ENCODE results near the gene MPPE1.
A peak's percentile ranks its signal among the peaks of the same experiment; 100 is the strongest.
"Not testable (repeated sequence)": the region's sequence is repeated elsewhere in the genome, so short reads cannot be mapped to it uniquely, and the experiment has no call there.

The MPPE1 gene

DNA sequence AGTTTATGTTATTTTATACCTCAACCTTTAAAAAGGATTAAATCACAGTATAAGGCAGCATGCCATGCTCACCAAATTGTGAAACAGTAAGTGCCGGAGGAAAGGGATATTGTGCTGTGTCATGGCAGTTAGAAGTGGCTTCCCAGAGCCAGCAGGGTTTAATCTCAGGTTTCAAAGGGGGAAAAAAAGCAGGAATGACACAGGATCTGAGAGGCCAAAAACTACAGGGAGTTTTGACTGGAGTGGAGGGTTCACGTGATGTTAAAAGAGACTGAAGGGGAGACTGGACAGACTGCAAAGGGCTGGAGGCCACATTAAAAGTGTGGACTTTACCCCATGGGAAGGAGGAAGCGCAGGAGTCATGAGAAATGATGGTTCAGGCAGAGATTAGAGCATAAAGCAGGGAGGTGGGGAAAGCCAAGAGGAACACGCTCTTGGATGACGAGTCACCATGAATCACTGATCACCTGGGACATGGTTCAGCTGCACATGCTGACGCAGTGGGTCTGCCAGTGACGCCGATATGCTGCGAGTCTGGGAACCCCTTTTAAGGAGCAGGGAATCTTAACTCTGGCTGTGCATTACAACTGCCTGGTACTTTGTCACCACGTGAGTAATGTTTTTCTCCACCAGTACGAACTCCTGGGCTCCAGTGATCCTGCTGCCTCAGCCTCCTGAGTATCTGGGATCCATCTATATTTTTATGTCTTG is 50.8 kb downstream of the MPPE1 start:
- no peak for DNase-seq (ENCODE audit: low read depth, low spot score)

DNA sequence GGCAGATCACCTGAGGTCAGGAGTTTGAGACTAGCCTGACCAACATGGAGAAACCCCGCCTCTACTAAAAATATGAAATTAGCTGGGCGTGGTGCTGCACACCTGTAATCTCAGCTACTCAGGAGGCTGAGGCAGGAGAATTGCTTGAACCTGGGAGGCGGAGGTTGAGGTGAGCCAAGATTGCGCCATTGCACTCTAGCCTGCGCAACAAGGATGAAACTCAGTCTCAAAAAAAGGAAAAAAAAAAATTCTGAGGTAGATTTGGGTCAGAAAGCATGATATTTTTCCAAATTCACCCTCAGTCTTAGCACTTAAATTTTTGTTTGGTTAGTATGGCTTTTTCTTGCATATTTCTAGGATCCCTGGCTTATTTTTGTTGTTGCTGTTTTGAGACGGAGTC is 53.6 kb downstream of the MPPE1 start:
- not testable (repeated sequence) for DNase-seq (ENCODE audit: low read depth, low spot score)

DNA sequence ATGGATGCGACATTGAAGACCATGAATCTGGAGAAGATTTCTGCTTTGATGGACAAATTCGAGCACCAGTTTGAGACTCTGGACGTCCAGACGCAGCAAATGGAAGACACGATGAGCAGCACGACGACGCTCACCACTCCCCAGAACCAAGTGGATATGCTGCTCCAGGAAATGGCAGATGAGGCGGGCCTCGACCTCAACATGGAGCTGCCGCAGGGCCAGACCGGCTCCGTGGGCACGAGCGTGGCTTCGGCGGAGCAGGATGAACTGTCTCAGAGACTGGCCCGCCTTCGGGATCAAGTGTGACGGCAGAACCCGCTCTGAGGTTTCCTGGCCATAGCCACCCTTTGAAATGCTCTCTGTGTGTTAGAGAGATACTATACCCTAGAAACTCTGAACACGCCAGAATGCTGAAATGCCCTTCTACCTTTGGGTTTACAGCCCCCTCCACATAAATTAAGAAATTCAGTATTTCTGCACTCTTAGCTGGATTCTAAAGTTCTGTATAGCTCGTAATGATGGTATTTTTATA is 56.2 kb downstream of the MPPE1 start:
- DNase-seq (ENCODE audit: low read depth, low spot score) = no peak

GRCh38 chr18:11851146-11851805 is 56.8 kb downstream of the MPPE1 start, which contains the start of gene CHMP1B:
Gene CHMP1B (plus strand): TSS chr18:11851413. CDS start chr18:11851512, 99 bp downstream.
- DNase-seq (ENCODE audit: low read depth, low spot score) = peak; percentile 94

DNA sequence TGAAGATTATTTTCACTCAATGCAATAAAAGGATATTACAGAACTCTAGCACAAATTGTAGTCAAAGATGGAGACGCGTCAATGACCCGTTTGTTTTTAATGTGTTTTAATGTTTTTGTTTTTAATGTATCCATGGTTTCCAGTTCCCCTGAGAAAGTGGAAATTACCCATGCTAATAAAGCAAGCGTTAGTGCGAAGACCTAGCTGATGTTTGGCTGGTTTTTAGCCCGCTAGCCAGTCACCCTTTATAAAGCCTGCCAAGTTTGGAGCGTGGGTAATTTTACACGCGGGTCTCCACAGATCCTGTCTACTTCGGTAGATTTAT is 57.3 kb downstream of the MPPE1 start:
- no peak for DNase-seq (ENCODE audit: low read depth, low spot score)

- no peak for DNase-seq (ENCODE audit: low read depth, low spot score)
Observed at GRCh38 chr18:11849841-11850634, 58.1 kb downstream of the MPPE1 start.

- DNase-seq (ENCODE audit: low read depth, low spot score) = no peak
Observed at GRCh38 chr18:11849279-11849678, 58.8 kb downstream of the MPPE1 start.

GRCh38 chr18:11847811-11848210 is 60.3 kb downstream of the MPPE1 start:
- no peak for DNase-seq (ENCODE audit: low read depth, low spot score)

DNA sequence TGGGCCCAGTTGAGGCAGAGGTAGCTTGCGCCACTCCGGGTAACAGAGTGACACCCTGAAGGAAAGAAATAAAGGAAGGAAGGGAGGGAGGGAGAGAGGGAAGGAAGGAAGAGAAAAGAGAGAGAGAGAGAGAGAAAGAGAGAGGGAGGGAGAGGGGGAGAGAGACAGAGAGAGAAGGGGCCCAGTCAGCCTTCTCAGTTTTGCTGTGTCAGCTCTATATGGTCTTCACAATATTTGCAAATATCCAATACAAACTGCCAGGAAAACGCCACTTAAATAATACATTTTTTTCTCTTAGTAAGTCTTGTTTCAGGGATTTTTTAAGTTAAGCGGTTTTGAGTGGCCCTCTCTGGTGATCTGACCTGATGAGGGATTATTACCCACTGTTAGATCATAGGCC is 62.5 kb downstream of the MPPE1 start:
- DNase-seq (ENCODE audit: low read depth, low spot score) = no peak

DNA sequence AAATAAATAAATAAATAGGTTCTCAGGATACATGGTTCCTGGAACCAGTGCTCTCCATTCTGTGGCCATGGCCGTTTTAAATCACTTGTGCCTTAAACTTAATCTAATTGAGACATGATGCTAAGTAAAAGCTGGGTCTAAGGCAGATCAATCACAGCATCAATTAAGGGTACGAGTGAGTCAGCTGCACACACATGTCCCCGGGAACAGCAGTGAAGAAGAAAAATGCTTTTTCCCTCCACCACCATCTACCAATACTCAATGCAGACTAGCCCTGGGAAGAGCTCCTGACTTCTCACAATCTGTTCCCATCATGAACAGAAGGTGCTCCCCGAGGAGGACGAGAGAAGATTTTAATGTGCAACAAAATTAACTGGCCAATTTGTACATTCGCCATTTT is 63.7 kb downstream of the MPPE1 start:
- no peak for DNase-seq (ENCODE audit: low read depth, low spot score)

GRCh38 chr18:11842562-11842961 is 65.6 kb downstream of the MPPE1 start:
- DNase-seq (ENCODE audit: low read depth, low spot score) = no peak

DNA sequence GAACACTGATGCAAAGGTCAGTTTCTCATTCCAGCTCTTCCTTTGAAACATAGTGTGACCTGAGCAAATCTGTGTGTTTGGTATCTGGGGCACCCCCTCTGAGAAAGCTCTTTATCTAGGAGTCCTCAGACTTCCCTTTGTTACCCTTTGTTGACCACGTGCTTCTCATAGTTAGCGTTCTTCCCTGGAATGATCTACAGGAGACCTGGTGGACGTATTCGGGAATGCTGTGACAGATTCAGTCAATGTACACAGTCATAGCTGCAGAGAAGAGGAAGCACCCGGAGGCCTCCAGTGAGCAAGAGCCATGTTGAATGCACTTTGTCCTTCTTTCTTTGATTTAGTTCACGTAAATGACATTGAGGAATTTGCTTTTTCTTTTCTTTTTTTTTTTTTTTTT is 67.6 kb downstream of the MPPE1 start:
- no peak for DNase-seq (ENCODE audit: low read depth, low spot score)

GRCh38 chr18:11839556-11839955 is 68.6 kb downstream of the MPPE1 start:
- no peak for DNase-seq (ENCODE audit: low read depth, low spot score)

DNA sequence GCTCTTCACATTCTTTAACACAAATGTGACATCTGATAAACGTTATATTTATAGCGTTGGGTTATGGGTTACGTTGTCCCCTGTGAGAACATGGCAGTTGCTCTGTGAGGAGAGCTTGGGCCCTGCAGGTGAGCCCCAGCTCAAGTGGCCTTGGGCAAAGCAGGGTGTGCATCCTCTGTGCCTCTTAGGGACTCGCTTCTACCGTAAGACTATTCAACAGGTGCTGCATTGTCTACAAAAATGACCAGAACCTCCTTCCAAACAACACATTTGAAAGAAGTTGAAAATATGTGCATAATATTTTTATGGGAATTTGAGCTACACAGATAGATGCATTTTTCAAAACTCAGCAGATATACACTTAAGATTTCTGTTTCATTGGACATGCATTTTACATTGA is 73.3 kb downstream of the MPPE1 start:
- no peak for DNase-seq (ENCODE audit: low read depth, low spot score)
